HuH-7.5 (cell line): ENCODE measurements around the gene NT5C1B.

Experiments used
- DNase-seq: peaks from one replicate; pipeline ENCODE4 v3.0.0; 2011; ENCODE audit warnings: low spot score

NT5C1B gene

GRCh38 chr2:18514526-18515461 is 74.6 kb downstream of the NT5C1B start:
- DNase-seq, result no peak
